ENCODE data around the gene COL6A1.

DNA sequence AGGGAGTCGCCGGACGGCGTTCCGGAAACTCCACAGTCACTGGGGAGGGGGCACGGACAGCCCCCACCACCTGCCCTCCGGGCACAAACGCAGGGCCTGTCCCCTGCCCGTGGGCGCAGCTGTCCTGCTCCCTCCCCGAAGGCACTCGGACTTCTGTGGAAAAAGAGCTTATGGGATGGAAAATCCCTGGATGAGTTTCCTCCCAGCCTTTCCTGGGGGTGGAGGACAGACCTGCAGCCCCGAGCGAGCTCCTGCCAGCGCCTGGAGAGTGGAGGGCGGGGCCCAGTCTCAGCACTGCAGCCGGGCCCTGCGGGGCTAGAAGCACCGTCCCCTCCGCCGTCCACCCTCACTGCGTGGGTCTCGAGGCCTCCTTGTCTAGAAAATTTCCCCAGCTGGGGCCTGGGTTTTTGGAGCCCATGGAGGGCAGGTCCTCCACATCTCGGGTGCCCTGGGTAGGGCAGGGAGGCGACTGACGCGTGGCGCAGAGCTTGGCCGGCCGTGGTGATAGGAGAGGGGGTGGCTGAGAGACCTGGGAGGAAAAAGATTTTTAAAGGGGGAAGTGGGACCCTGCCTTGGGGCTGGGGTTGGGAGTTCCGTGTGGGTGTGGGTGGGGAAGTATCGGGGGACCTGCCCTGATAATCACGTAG is 6.4 kb upstream of the COL6A1 start:
- no peak for TF ChIP-seq CTCF (conservative IDR thresholded peaks at IDR 0.05 in 1 of 2, IDR thresholded peaks at IDR 0.05 in 1 of 2; ENCODE audit: low read depth in 1 of 2, low read length in 2 of 2)
- TF ChIP-seq EZH2 (IDR thresholded peaks at IDR 0.05; ENCODE audit: low read length, missing control alignments), result no peak
